NB4 (cell line): ENCODE measurements around the gene MIA.
"Not testable (repeated sequence)": the region's sequence is repeated elsewhere in the genome, so short reads cannot be mapped to it uniquely, and the experiment has no call there.

Experiments
- DNase-seq: peaks from one replicate; pipeline ENCODE4 v3.0.0; 2010; ENCODE audit warnings: low read depth
- H3K4me3 ChIP-seq: one replicate; pipeline ENCODE4 v1.5.1; 2011; ENCODE audit warnings: mild to moderate bottlenecking, low read depth, low read length, moderate library complexity
- CTCF ChIP-seq: IDR thresholded peaks from one replicate; pipeline ENCODE4 v1.5.1; 2012; ENCODE audit warnings: low read depth, low read length
- MAX ChIP-seq: IDR thresholded peaks from 2 replicates; pipeline ENCODE4 v1.6.1; 2011; ENCODE audit warnings: low read depth, low read length
- MYC ChIP-seq: IDR thresholded peaks from 2 replicates; pipeline ENCODE4 v1.6.1; 2011; ENCODE audit warnings: low read depth, low read length
- POLR2A ChIP-seq: IDR thresholded peaks from 2 replicates; pipeline ENCODE4 v1.6.1; 2011; ENCODE audit warnings: mild to moderate bottlenecking; ENCODE audit not compliant: insufficient read length; ENCODE audit errors: extremely low read depth

MIA gene

GRCh38 chr19:40777645-40777936 is 2.3 kb downstream of the MIA start:
- TF ChIP-seq CTCF, result no peak
- no peak for TF ChIP-seq MYC
- TF ChIP-seq MAX, result no peak
- peak overlapping the region; percentile 62 for H3K4me3 ChIP-seq
- DNase-seq, result no peak

- TF ChIP-seq POLR2A, result peak; percentile 47
- no peak for TF ChIP-seq MAX
- peak within 1 kb of the TSS; percentile 67 for H3K4me3 ChIP-seq
- peak; percentile 98 for DNase-seq
Measured at GRCh38 chr19:40777937-40778705, 2.8 kb downstream of the MIA start, which contains the start of gene RAB4B. RAB4B (plus strand) TSS chr19:40778247; CDS start chr19:40778376, 129 bp downstream.

- H3K4me3 ChIP-seq, result peak overlapping the region; percentile 67
- DNase-seq, result peak; percentile 37
- TF ChIP-seq MAX (no peak), CTCF (no peak), MYC (no peak), POLR2A (no peak)
Measured at GRCh38 chr19:40778706-40779284, 3.5 kb downstream of the MIA start.

GRCh38 chr19:40780582-40780981 is 5.3 kb downstream of the MIA start:
- DNase-seq, result no peak
- no peak for TF ChIP-seq MYC
- TF ChIP-seq POLR2A, result no peak
- TF ChIP-seq CTCF, result no peak
- no peak overlapping the region for H3K4me3 ChIP-seq

- no peak for DNase-seq
- no peak for TF ChIP-seq MYC
- no peak for TF ChIP-seq MAX
- TF ChIP-seq POLR2A, result no peak
- no peak for TF ChIP-seq CTCF
- H3K4me3 ChIP-seq, result no peak overlapping the region
Measured at GRCh38 chr19:40781140-40781539, 5.8 kb downstream of the MIA start.

GRCh38 chr19:40783711-40784110 is 8.4 kb downstream of the MIA start:
- no peak for TF ChIP-seq MAX
- no peak for TF ChIP-seq CTCF
- no peak for TF ChIP-seq POLR2A
- TF ChIP-seq MYC, result no peak
- DNase-seq, result no peak
- no peak overlapping the region for H3K4me3 ChIP-seq

GRCh38 chr19:40784146-40784545 is 8.8 kb downstream of the MIA start:
- H3K4me3 ChIP-seq, result not testable (repeated sequence)

More at GRCh38 chr19:40784146-40784545, 8.8 kb downstream of the MIA start:
- not testable (repeated sequence) for DNase-seq
